ENCODE measurements around the gene MX1.

- TF ChIP-seq ZNF70 (CRISPR knock-in tag; IDR thresholded peaks at IDR 0.05): no peak
- no peak for TF ChIP-seq TCF4 (CRISPR knock-in tag; IDR thresholded peaks at IDR 0.05; ENCODE audit: borderline replicate concordance)
- TF ChIP-seq RARB (CRISPR knock-in tag; IDR thresholded peaks at IDR 0.05): no peak
- no peak for TF ChIP-seq ARNTL (CRISPR knock-in tag; IDR thresholded peaks at IDR 0.05; ENCODE audit: borderline replicate concordance, low read depth)
- TF ChIP-seq ZFP30 (CRISPR knock-in tag; IDR thresholded peaks at IDR 0.05): no peak
- TF ChIP-seq PATZ1 (CRISPR knock-in tag; IDR thresholded peaks at IDR 0.05; ENCODE audit: borderline replicate concordance): no peak
- TF ChIP-seq, protein P1, sequence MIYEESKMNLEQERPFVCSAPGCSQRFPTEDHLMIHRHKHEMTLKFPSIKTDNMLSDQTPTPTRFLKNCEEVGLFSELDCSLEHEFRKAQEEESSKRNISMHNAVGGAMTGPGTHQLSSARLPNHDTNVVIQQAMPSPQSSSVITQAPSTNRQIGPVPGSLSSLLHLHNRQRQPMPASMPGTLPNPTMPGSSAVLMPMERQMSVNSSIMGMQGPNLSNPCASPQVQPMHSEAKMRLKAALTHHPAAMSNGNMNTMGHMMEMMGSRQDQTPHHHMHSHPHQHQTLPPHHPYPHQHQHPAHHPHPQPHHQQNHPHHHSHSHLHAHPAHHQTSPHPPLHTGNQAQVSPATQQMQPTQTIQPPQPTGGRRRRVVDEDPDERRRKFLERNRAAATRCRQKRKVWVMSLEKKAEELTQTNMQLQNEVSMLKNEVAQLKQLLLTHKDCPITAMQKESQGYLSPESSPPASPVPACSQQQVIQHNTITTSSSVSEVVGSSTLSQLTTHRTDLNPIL (CRISPR knock-in tag; IDR thresholded peaks at IDR 0.05; ENCODE audit: low read depth): no peak
- TF ChIP-seq ESRRG (CRISPR knock-in tag; IDR thresholded peaks at IDR 0.05): no peak
Measured at GRCh38 chr21:41410361-41410760, 15.7 kb upstream of the MX1 start.

Measured in SK-N-SH treated with all-trans-retinoic acid at 6 μM for 48 hours (cell line).